Fibroblast of mammary gland (primary cell): ENCODE results near the gene RNASE4.
A peak's percentile ranks its signal among the peaks of the same experiment; 100 is the strongest.
"Not testable (repeated sequence)": the region's sequence is repeated elsewhere in the genome, so short reads cannot be mapped to it uniquely, and the experiment has no call there.

Experiments
- DNase-seq: peaks from one replicate; pipeline ENCODE4 v3.0.0-alpha.2; 2010; ENCODE audit warnings: low read depth
- H3K4me3 ChIP-seq: 2 replicates; pipeline ENCODE4 v1.5.1; 2011; ENCODE audit warnings: low read depth, mild to moderate bottlenecking, low read length, moderate library complexity; ENCODE audit not compliant: control insufficient read depth
- CTCF ChIP-seq: conservative IDR thresholded peaks from 2 replicates; pipeline ENCODE4 v1.5.1; 2011; ENCODE audit warnings: low read depth, low read length, inconsistent platforms; ENCODE audit not compliant: control insufficient read depth, insufficient read depth

RNASE4 gene

DNA sequence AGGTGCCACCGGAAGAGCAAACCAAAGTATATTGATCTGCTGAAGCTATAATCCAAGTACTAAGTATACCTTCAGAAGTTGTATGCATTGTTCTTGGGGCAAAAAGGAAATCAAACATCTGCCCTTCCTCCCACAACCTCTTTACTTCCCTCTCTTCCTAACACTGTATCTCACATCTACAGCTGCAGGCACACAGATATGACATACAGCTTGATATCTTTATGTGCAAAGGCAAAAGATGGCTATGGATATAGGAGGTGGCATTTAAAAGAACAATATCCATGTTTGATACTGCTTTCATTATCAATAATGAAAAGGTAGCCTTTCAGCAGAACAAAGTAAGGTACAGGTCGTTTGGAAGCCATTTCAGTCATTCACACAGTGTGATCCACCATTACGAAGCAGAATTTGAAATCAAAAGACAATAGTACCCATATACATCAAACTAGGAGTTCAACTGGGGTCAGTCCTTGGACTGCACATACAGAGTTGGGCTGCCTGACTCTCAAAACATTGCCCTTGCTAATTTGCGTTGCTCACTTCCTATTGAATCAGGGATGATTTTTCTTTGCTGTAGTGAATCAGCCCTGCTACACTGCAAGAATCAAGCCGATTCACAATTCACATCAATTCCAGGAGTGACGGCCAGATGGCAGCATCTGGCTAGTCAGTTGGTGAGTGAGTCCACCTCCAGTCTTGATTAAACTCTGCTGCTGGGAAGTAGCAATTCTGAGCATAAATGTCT, 13.1 kb downstream of the RNASE4 start:
- peak; percentile 76 for TF ChIP-seq CTCF
- peak; percentile 84 for DNase-seq
- H3K4me3 ChIP-seq = no peak overlapping the region

- no peak overlapping the region for H3K4me3 ChIP-seq
- DNase-seq = no peak
- TF ChIP-seq CTCF = no peak
These were observed 13.6 kb downstream of the RNASE4 start for GRCh38 chr14:20698018-20698329.

- TF ChIP-seq CTCF = no peak
- no peak for DNase-seq
- no peak overlapping the region for H3K4me3 ChIP-seq
These were observed 14.6 kb downstream of the RNASE4 start for GRCh38 chr14:20698934-20699333.

DNA sequence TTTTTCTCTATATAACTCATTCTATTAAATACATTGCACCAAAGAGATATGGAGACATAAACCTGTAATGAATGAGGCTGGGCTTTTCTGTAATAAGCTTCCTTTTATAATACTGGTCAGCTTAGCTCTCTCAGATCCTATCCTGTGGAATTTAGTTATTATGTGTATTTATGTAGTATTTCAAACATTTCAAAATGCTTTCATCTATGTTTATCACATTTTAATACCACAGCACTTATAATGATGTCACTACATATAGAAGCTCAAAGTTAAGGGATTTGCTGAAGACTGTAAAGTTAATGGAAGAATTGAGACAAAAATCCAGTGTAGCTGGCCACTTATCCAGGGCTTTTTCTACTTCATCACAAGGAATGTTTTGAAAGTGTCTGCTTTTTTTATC, 15.6 kb downstream of the RNASE4 start:
- no peak overlapping the region for H3K4me3 ChIP-seq
- no peak for DNase-seq
- TF ChIP-seq CTCF = no peak

DNA sequence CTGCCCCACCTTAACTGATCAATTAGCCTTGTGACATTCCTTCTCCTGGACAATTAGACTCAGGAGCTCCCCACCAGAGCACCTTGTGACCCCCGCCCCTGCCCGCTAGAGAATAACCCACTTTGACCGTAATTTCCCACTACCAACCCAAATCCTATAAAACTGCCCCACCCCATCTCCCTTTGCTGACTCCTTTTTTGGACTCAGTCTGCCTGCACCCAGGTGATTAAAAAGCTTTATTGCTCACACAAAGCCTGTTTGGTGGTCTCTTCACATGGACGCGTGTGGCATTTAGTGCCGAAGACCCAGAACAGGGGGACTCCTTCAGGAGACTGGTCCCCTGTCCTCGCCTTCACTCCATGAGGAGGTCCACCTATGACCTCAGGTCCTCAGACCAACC, 16.6 kb downstream of the RNASE4 start:
- not testable (repeated sequence) for DNase-seq, H3K4me3 ChIP-seq

- H3K4me3 ChIP-seq = no peak overlapping the region
- DNase-seq = no peak
- no peak for TF ChIP-seq CTCF
These were observed 22.4 kb downstream of the RNASE4 start for GRCh38 chr14:20706657-20707355.

- TF ChIP-seq CTCF = no peak
- DNase-seq = no peak
- H3K4me3 ChIP-seq = no peak overlapping the region
These were observed 23.3 kb downstream of the RNASE4 start for GRCh38 chr14:20707622-20708021.
